NCI-H82 treated with DMSO at 0.1 percent for 48 hours (cell line): ENCODE data around the gene LRRC2.
"Not testable (repeated sequence)": the region's sequence is repeated elsewhere in the genome, so short reads cannot be mapped to it uniquely, and the experiment has no call there.

ENCODE experiments used
- DNase-seq: peaks from one replicate; lab custom pipeline; 2025; ENCODE audit not compliant: unreplicated experiment; lab: John Stamatoyannopoulos, UW

The LRRC2 gene

GRCh38 chr3:46500656-46501635 lies 65.2 kb downstream of the LRRC2 start:
- DNase-seq = no peak

GRCh38 chr3:46498916-46499519 lies 67.1 kb downstream of the LRRC2 start:
- no peak for DNase-seq

- no peak for DNase-seq
Measured at GRCh38 chr3:46497556-46498265, 68.4 kb downstream of the LRRC2 start, which contains the start of gene RTP3. Gene RTP3, plus strand, starts transcription at chr3:46497976. Its CDS starts 87 bp downstream, at chr3:46498063.

- DNase-seq = peak; percentile 14
Measured at GRCh38 chr3:46496746-46497555, 69.2 kb downstream of the LRRC2 start.

- DNase-seq = no peak
Measured at GRCh38 chr3:46495901-46496456, 70.1 kb downstream of the LRRC2 start.

GRCh38 chr3:46494491-46494890 lies 71.6 kb downstream of the LRRC2 start:
- DNase-seq = not testable (repeated sequence)

- no peak for DNase-seq
Measured at GRCh38 chr3:46492890-46493547, 73.1 kb downstream of the LRRC2 start.

GRCh38 chr3:46491089-46492070 lies 74.7 kb downstream of the LRRC2 start:
- DNase-seq = no peak

GRCh38 chr3:46490338-46491084 lies 75.6 kb downstream of the LRRC2 start:
- no peak for DNase-seq

- DNase-seq = no peak
Measured at GRCh38 chr3:46489875-46490274, 76.2 kb downstream of the LRRC2 start.

- no peak for DNase-seq
Measured at GRCh38 chr3:46489381-46489780, 76.7 kb downstream of the LRRC2 start.

GRCh38 chr3:46488735-46489361 lies 77.3 kb downstream of the LRRC2 start:
- DNase-seq = peak; percentile 67

- DNase-seq = no peak
Measured at GRCh38 chr3:46485779-46486175, 80.3 kb downstream of the LRRC2 start.

GRCh38 chr3:46484911-46485778 lies 81.0 kb downstream of the LRRC2 start:
- peak; percentile 18 for DNase-seq

GRCh38 chr3:46484388-46484787 lies 81.7 kb downstream of the LRRC2 start:
- DNase-seq = no peak

GRCh38 chr3:46483825-46484224 lies 82.3 kb downstream of the LRRC2 start:
- no peak for DNase-seq
